HCT116 (cell line): ENCODE measurements around the gene HLA-DRB1.

Experiments
- EZH2 ChIP-seq: fragments of 200-600 bp; sonication (generic); IDR thresholded peaks from 2 replicates; pipeline ENCODE4 v1.6.1; 2017; ENCODE audit warnings: antibody characterized with exemption, mixed run types
- POLR2A ChIP-seq: IDR thresholded peaks from 2 replicates; pipeline ENCODE4 v1.7.0; 2011; ENCODE audit warnings: borderline replicate concordance; ENCODE audit not compliant: insufficient read depth, insufficient read length; ENCODE audit errors: extremely low read depth

DNA sequence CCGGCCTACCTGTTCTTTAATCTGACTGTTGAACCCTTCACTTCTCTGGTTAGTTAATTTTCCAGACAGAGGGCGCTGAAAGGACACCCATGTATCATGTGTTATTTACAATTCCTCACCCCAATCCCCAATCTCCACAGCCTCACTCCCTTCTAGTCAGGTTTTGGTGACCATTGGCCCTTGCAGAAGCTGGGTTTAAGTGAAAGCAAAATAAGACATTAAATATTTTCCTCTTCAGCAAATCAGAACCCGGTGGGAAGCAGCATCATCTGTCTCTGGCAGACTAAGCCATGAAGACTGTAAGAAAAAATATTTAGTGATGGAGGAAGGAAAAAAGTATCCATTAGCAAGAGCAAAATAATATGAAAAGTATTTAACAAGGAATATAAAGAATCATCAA is 38.2 kb upstream of the HLA-DRB1 start:
- TF ChIP-seq POLR2A, result no peak
- no peak for TF ChIP-seq EZH2
